K562 (cell line): ENCODE data around the gene ZEB2. TPM values are rescaled to one million over a fixed set of nuclear protein-coding genes. Genes with fewer than 3 reads are reported as not detected.

Source experiments
- ATAC-seq: fragments of 200-7000 bp; cut with Tn5 transposase; 3 replicates; pipeline ENCODE4 v1.9.1; 2020; ENCODE audit warnings: moderate library complexity
- BruUV-seq: library from RNA; stranded (reverse); fragments of 400-500 nt; replicated peaks from 2 replicates; lab custom pipeline; 2021; lab: Mats Ljungman, UMichigan
- CTCF ChIA-PET: fragments of 300-600 bp; formaldehyde crosslinking; extraction: SDS; loops from one replicate; lab custom pipeline; 2021; ENCODE audit warnings: low intra/inter-chr PET ratio; lab: Yijun Ruan, JAX
- POLR2A ChIA-PET: fragments of 300-600, 350-650 bp; sonication (Branson Sonifier 250); formaldehyde crosslinking; extraction: SDS; loops from one replicate; lab custom pipeline; 2021; ENCODE audit warnings: antibody characterized with exemption, inconsistent platforms; lab: Yijun Ruan, JAX
- DNase-seq, 4 experiments: peaks; one replicate each; pipeline versions ENCODE4 v3.0.0 to v3.0.0-alpha.2; 2011 to 2018; ENCODE audit warnings: low spot score in 3 of 4, mixed read lengths in 3 of 4; ENCODE audit errors: extremely low read depth in 1 of 4
- FAIRE-seq: peaks from 2 replicates; lab custom pipeline; 2011; peaks lifted over from hg19 to GRCh38; lab: Jason Lieb, UNC
- H2AFZ ChIP-seq: 2 replicates; pipeline ENCODE4 v1.6.0; 2011; ENCODE audit warnings: low read depth, low read length, control low read depth, inconsistent platforms
- H3K27ac ChIP-seq: fragments of 200-600 bp; 3 replicates; pipeline ENCODE4 v1.8.0; 2011; ENCODE audit warnings: low read depth, mild to moderate bottlenecking, control low read depth, inconsistent platforms, low read length, moderate library complexity, mixed read lengths; ENCODE audit errors: extremely low read depth
- H3K27me3 ChIP-seq, 2 experiments: fragments of 300-600 bp in 1 of 2; 2 replicates in 1 of 2; 3 replicates in 1 of 2; pipeline versions ENCODE4 v1.6.0 to v1.8.0; 2011; ENCODE audit warnings: inconsistent platforms in 2 of 2, low read length in 2 of 2, mild to moderate bottlenecking in 1 of 2, mixed read lengths in 1 of 2, moderate library complexity in 1 of 2; ENCODE audit not compliant: control insufficient read depth in 2 of 2, insufficient read depth in 2 of 2
- H3K36me3 ChIP-seq: fragments of 300-600 bp; 3 replicates; pipeline ENCODE4 v1.8.0; 2011; ENCODE audit warnings: mild to moderate bottlenecking, low read length, inconsistent platforms; ENCODE audit not compliant: control insufficient read depth, insufficient read depth
- H3K4me1 ChIP-seq, 2 experiments: fragments of 200-600 bp in 1 of 2; replicated peaks in 1 of 2; 2 replicates in 1 of 2; 3 replicates in 1 of 2; pipeline versions ENCODE4 v1.5.1 to v1.8.0; 2011; ENCODE audit warnings: inconsistent platforms in 2 of 2, low read length in 2 of 2, mild to moderate bottlenecking in 1 of 2, mixed read lengths in 1 of 2, moderate library complexity in 1 of 2; ENCODE audit not compliant: control insufficient read depth in 2 of 2, insufficient read depth in 2 of 2
- H3K4me2 ChIP-seq: 2 replicates; pipeline ENCODE4 v1.6.1; 2011; ENCODE audit warnings: low read length, control low read depth, inconsistent platforms, mixed read lengths; ENCODE audit not compliant: insufficient read depth
- H3K4me3 ChIP-seq: fragments of 200-600 bp; sonication (generic), shearing (Covaris generic); 2 replicates; pipeline ENCODE4 v1.5.1; 2016; ENCODE audit warnings: control low read depth, inconsistent platforms
- H3K79me2 ChIP-seq: fragments of 200-600 bp; 3 replicates; pipeline ENCODE4 v1.8.0; 2011; ENCODE audit warnings: low read length, inconsistent platforms; ENCODE audit not compliant: control insufficient read depth, insufficient read depth
- H3K9ac ChIP-seq, 2 experiments: 2 replicates each; pipeline versions ENCODE4 v1.6.0 to v1.6.1; 2011; ENCODE audit warnings: low read depth in 2 of 2, low read length in 2 of 2, control low read depth in 1 of 2, inconsistent platforms in 1 of 2, mild to moderate bottlenecking in 1 of 2, mixed read lengths in 1 of 2; ENCODE audit not compliant: insufficient read depth in 1 of 2
- H3K9me1 ChIP-seq: one replicate; pipeline ENCODE4 v1.6.0; 2011; ENCODE audit warnings: inconsistent platforms, mild to moderate bottlenecking, low read length, moderate library complexity; ENCODE audit not compliant: control insufficient read depth, insufficient read depth
- H3K9me3 ChIP-seq: replicated peaks from 2 replicates; pipeline ENCODE4 v1.5.1; 2011; ENCODE audit warnings: low read depth, low read length, inconsistent platforms; ENCODE audit not compliant: control insufficient read depth, insufficient read depth
- H4K20me1 ChIP-seq: replicated peaks from 2 replicates; pipeline ENCODE4 v1.6.1; 2011; ENCODE audit warnings: low read length, inconsistent platforms, mixed read lengths; ENCODE audit not compliant: control insufficient read depth, insufficient read depth
- C11orf30 ChIP-seq: fragments of 450-650 bp; IDR thresholded peaks from 2 replicates; pipeline ENCODE4 v1.6.1; 2016; ENCODE audit warnings: low read depth, mild to moderate bottlenecking
- CEBPB ChIP-seq: fragments of 450-650 bp; IDR thresholded peaks from 2 replicates; pipeline ENCODE4 v1.6.1; 2016; ENCODE audit warnings: missing genetic modification characterization, missing compliant biosample characterization
- CEBPG ChIP-seq, 3 experiments: fragments of 200-800 bp in 1 of 3; sonication (Bioruptor generic) in 1 of 3; sonication (generic) in 1 of 3; formaldehyde crosslinking in 1 of 3; IDR thresholded peaks in 2 of 3; conservative IDR thresholded peaks in 1 of 3; 2 replicates each; pipeline versions ENCODE4 v1.6.1 to v1.8.0; 2016 to 2022; ENCODE audit warnings: missing compliant biosample characterization in 2 of 3, missing genetic modification characterization in 2 of 3, mild to moderate bottlenecking in 1 of 3, missing genetic modification reagents in 1 of 3
- MAFG ChIP-seq: fragments of 450-650 bp; conservative IDR thresholded peaks from 2 replicates; pipeline ENCODE4 v1.6.1; 2016; ENCODE audit warnings: missing genetic modification characterization, missing compliant biosample characterization
- NFE2 ChIP-seq: IDR thresholded peaks from 2 replicates; pipeline ENCODE4 v1.6.1; 2014; ENCODE audit warnings: antibody characterized with exemption, low read depth
- RBM22 ChIP-seq: fragments of 200-400 bp; formaldehyde crosslinking; IDR thresholded peaks from 2 replicates; pipeline ENCODE4 v1.6.1; 2018; ENCODE audit warnings: low read length, low read depth; ENCODE audit not compliant: poor library complexity, severe bottlenecking
- ZNF253 ChIP-seq: fragments of 250-450 bp; sonication (Bioruptor Pico); conservative IDR thresholded peaks from 2 replicates; pipeline ENCODE4 v1.6.1; 2021; ENCODE audit warnings: mild to moderate bottlenecking
- ZNF316 ChIP-seq: fragments of 450-650 bp; IDR thresholded peaks from 2 replicates; pipeline ENCODE4 v1.6.1; 2016
- WGBS: fragments of 100-300 bp; shearing (Covaris generic); methylation state at CpG from one replicate; pipeline ENCODE4 v1.1.6; 2016; ENCODE audit warnings: low coverage, mixed read lengths; ENCODE audit not compliant: insufficient coverage; ENCODE audit errors: missing lambda C conversion rate; 5-methylcytosine and 5-hydroxymethylcytosine counted together
- in situ Hi-C: fragments of 300-500 bp; cut with MboI; formaldehyde crosslinking; loops from 4 replicates; pipeline ENCODE4 v1.15.0; 2018; ENCODE audit warnings: inconsistent platforms, mixed read lengths
- intact Hi-C: fragments of 100-400 bp; cut with micrococcal nuclease; formaldehyde crosslinking; loops from 2 replicates; pipeline ENCODE4 v1.14.2; 2022
- polyA plus RNA-seq, 8 experiments: library from polyadenylated mRNA; depleted of rRNA in 4 of 8; stranded (reverse) in 5 of 8; unstranded in 3 of 8; fragments of >200 nt; fragmentation: Nextera tagmentation in 2 of 8; fragmentation: Illumina TruSeq in 1 of 8; extraction: Ambion mirVana in 2 of 8; extraction: Trizol in 1 of 8; gene quantifications; 2 replicates each; pipeline versions ENCODE4 v1.2.1 to v1.2.3, GENCODE V29; 2011 to 2014; ENCODE audit warnings: inconsistent platforms in 1 of 8, missing spikeins in 1 of 8
- total RNA-seq, 7 experiments: library from RNA; depleted of rRNA in 6 of 7; stranded (reverse); fragments of >200 nt in 6 of 7; fragmentation: Illumina TruSeq in 2 of 7; extraction: Trizol in 2 of 7; gene quantifications; 2 replicates each; pipeline versions ENCODE4 v1.2.1 to v1.2.3, GENCODE V29; 2011 to 2021; ENCODE audit warnings: low replicate concordance in 1 of 7

ZEB2 gene
- total and polyA plus RNA-seq, 9 of the 15 experiments (the other 6 are each of a cell fraction or from before 2014, with no cell fraction given) = 15.1 to 113 (median 72.3) TPM

- Histone ChIP-seq H3K4me2 (no peak overlapping the region), H3K4me1 (peaks cover 5 to 77% of the 10 kb centered on the region in 2 experiments; a peak in 4 of 5 replicates), H3K79me2 (peaks cover 100% of the 10 kb centered on the region), H3K27ac (no peak overlapping the region), H3K9me1 (no peaks in the 10 kb centered on the region), H4K20me1 (peaks cover 27% of the 10 kb centered on the region; the same call in 1 of the 2 replicates), H3K36me3 (peaks cover 76% of the 10 kb centered on the region), H3K27me3 (no peaks in the 10 kb centered on the region), H3K9ac (no peak overlapping the region; a peak in 1 of 4 replicates), H3K9me3 (no peaks in the 10 kb centered on the region), H2AFZ (no peak overlapping the region), H3K4me3 (no peak overlapping the region)
- in situ Hi-C loops = no loop called here
- POLR2A ChIA-PET = no interaction called here
- 85% methylated on average over 3 of the region's 3 CpGs for WGBS
- no peak for FAIRE-seq
- ATAC-seq = no peak
- DNase-seq = no peak
- no TSS peak for BruUV-seq
- TF ChIP-seq CEBPG (CRISPR knock-in tag; IDR thresholded peaks at IDR 0.05) = no peak
- TF ChIP-seq CEBPG (tag; conservative IDR thresholded peaks at IDR 0.05 in 1 of 2, IDR thresholded peaks at IDR 0.05 in 1 of 2) = peak in 1 of 2 experiments; percentile 70; a peak in 2 of 4 replicates
- TF ChIP-seq ZNF253 = no peak
- peak; percentile 27; the same call in 1 of the 2 replicates for TF ChIP-seq MAFG (tag)
- TF ChIP-seq RBM22 = no peak
- 0 out of 2 replicates have a peak, but pooled peaks have one; percentile 37 for TF ChIP-seq CEBPB (tag)
- peak; percentile 30; the same call in 1 of the 2 replicates for TF ChIP-seq ZNF316
- 0 out of 2 replicates have a peak, but pooled peaks have one; percentile 43 for TF ChIP-seq NFE2
- 0 out of 2 replicates have a peak, but pooled peaks have one; percentile 26 for TF ChIP-seq C11orf30
- CTCF ChIA-PET = no interaction called here
- intact Hi-C loops = loop anchor here (5.0 kb wide), 1 partner anchor 124 kb away; no protein-coding TSS in a partner anchor
These were observed 61.4 kb downstream of the ZEB2 start for GRCh38 chr2:144458541-144458940.
